ENCODE data around the gene FBXL20. TPM values are rescaled to one million over a fixed set of nuclear protein-coding genes. Genes with fewer than 3 reads are reported as not detected.

The FBXL20 gene
- total RNA-seq, 1 experiment from 2014 or later = 20.2 TPM

DNA sequence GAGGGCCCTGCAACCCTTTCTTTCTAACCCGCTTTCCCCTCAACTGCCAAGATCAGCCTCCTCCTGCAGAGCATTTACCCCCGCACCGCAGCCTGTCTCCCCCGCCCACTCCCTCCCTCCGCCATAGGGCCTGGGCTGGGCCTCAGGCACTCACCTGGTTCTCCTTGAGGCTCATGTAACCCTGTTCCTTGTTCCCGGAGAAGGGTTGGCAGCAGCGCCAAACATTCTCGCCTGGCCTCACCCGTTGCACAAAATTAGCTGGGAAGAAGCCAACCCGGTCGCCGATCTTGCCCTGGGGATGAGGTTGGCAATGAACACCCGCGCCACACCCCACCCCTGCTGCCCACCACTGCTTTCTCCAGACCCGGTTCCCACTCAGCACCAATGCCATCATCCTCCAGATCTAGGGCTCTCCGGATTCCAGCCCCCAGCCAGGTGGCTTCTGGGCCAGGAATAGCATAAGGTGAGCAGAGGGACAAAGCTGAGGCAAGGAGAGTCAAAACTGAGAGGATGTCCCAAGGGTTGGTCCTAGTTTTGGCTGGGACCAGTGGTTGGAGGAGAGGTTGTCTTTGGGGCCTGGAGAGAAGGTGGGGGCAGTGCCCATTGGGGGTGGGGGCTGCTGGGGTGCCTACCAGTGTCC, 188.5 kb downstream of the FBXL20 start:
- no TSS peak for BruUV-seq (replicated peaks)
- Histone ChIP-seq H3K27me3 (ENCODE audit: insufficient read depth, low read depth) (no peaks in the 10 kb centered on the region), H4K20me1 (ENCODE audit: insufficient read depth) (no peaks in the 10 kb centered on the region), H3F3A (ENCODE audit: insufficient read depth, low read depth) (peaks cover 13% of the 10 kb centered on the region; the same call in 1 of the 2 replicates), H3K9me2 (ENCODE audit: insufficient read depth) (no peaks in the 10 kb centered on the region), H2AFZ (no peak overlapping the region), H3K27ac (no peak overlapping the region), H3K9me3 (ENCODE audit: insufficient read depth, low read depth) (no peaks in the 10 kb centered on the region), H3K4me3 (no peak overlapping the region), H3K79me2 (ENCODE audit: low read depth) (no peaks in the 10 kb centered on the region), H3K36me3 (ENCODE audit: low read depth) (no peaks in the 10 kb centered on the region), H3K4me1 (replicated peaks; ENCODE audit: insufficient read depth) (no peaks in the 10 kb centered on the region), H3K4me2 (no peak overlapping the region)
- intact Hi-C loops (cut with micrococcal nuclease; ENCODE audit: unreplicated experiment) = no loop called here
- no peak for DNase-seq
- no peak for TF ChIP-seq EZH2 (IDR thresholded peaks at IDR 0.05; ENCODE audit: low read depth)
- TF ChIP-seq, protein P1, sequence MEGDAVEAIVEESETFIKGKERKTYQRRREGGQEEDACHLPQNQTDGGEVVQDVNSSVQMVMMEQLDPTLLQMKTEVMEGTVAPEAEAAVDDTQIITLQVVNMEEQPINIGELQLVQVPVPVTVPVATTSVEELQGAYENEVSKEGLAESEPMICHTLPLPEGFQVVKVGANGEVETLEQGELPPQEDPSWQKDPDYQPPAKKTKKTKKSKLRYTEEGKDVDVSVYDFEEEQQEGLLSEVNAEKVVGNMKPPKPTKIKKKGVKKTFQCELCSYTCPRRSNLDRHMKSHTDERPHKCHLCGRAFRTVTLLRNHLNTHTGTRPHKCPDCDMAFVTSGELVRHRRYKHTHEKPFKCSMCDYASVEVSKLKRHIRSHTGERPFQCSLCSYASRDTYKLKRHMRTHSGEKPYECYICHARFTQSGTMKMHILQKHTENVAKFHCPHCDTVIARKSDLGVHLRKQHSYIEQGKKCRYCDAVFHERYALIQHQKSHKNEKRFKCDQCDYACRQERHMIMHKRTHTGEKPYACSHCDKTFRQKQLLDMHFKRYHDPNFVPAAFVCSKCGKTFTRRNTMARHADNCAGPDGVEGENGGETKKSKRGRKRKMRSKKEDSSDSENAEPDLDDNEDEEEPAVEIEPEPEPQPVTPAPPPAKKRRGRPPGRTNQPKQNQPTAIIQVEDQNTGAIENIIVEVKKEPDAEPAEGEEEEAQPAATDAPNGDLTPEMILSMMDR (conservative IDR thresholded peaks at IDR 0.05) = no peak
- POLR2A ChIA-PET (ENCODE audit: unreplicated experiment) = interaction anchor here (0.5 kb wide), 1 partner anchor 14 kb away, joined by 4 read pairs; no protein-coding TSS in a partner anchor
- CTCF ChIA-PET = interaction anchor here (0.7 kb wide), 1 partner anchor 1221 kb away, joined by 3 read pairs; no protein-coding TSS in a partner anchor

DNA sequence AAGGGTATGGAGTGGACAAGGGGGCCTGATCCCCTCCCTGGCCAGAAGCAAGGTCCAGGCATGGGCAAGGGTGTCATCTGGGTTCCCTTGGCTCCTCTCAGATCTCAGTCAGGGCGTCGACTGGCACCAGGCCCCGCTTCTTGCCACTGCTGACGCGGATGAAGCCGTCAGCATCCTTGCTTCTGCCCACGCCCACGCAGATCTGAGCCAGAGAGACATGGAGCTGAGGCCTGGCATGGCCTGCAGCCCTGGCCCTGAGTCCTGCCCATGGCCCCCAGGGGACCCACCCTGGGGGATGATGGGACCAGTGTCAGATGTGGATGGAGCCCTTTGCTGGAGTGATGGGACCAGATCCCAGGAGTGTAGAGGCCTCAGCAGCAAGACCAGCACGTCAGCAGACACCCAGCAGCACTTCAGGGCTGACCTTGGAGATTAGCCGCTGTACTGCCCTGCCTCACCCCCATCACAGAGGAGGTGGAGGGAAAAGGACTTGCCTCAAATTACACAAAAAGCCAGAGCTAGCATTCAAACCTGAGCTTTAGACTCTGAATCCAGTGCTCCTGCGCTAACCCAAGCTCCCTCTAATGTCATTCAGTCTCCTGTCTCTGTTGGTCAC, 189.1 kb downstream of the FBXL20 start:
- Histone ChIP-seq H3K4me1 (replicated peaks; ENCODE audit: insufficient read depth) (no peaks in the 10 kb centered on the region), H3K9me3 (ENCODE audit: insufficient read depth, low read depth) (no peaks in the 10 kb centered on the region), H3K27me3 (ENCODE audit: insufficient read depth, low read depth) (no peaks in the 10 kb centered on the region), H3K27ac (no peak overlapping the region), H3K36me3 (ENCODE audit: low read depth) (no peaks in the 10 kb centered on the region), H2AFZ (no peak overlapping the region), H3K4me3 (no peak overlapping the region), H3K4me2 (no peak overlapping the region), H3K9me2 (ENCODE audit: insufficient read depth) (no peaks in the 10 kb centered on the region), H3K79me2 (ENCODE audit: low read depth) (no peaks in the 10 kb centered on the region), H3F3A (ENCODE audit: insufficient read depth, low read depth) (peaks cover 13% of the 10 kb centered on the region; the same call in 1 of the 2 replicates), H4K20me1 (ENCODE audit: insufficient read depth) (no peaks in the 10 kb centered on the region)
- no TSS peak for BruUV-seq (replicated peaks)
- no peak for TF ChIP-seq EZH2 (IDR thresholded peaks at IDR 0.05; ENCODE audit: low read depth)
- TF ChIP-seq, protein P1 (conservative IDR thresholded peaks at IDR 0.05) = no peak
- DNase-seq = no peak
- intact Hi-C loops (cut with micrococcal nuclease; ENCODE audit: unreplicated experiment) = no loop called here
- CTCF ChIA-PET = no interaction called here
- POLR2A ChIA-PET (ENCODE audit: unreplicated experiment) = no interaction called here

DNA sequence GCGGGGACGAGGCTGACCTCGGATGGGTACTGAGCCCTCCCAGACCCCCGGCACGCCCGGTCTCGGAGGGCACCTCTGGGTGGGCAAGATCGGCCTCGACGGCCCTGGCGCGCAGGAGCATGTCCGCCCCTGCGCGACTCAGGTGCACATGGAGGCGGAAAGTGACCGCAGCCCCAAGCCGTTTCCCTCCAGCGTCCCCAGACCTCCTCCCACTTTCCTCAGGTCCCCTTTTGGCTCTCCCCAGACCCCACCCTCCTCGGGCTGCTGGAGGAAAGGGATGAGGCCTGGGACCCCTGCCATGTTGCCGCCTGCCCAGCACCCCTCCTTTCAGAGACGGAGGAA, 191.4 kb downstream of the FBXL20 start:
- peaks cover 3% of the 10 kb centered on the region for H4K20me1 ChIP-seq (ENCODE audit: insufficient read depth)
- H3K4me2 ChIP-seq = no peak overlapping the region
- H3K36me3 ChIP-seq (ENCODE audit: low read depth) = no peaks in the 10 kb centered on the region
- H3K27me3 ChIP-seq (ENCODE audit: insufficient read depth, low read depth) = no peaks in the 10 kb centered on the region
- no peaks in the 10 kb centered on the region for H3K9me3 ChIP-seq (ENCODE audit: insufficient read depth, low read depth)
- CTCF ChIA-PET = no interaction called here
- peaks cover 30% of the 10 kb centered on the region for H3F3A ChIP-seq (ENCODE audit: insufficient read depth, low read depth)
- TF ChIP-seq EZH2 (IDR thresholded peaks at IDR 0.05; ENCODE audit: low read depth) = no peak
- TF ChIP-seq, protein P1 (conservative IDR thresholded peaks at IDR 0.05) = no peak
- no TSS peak for BruUV-seq (replicated peaks)
- intact Hi-C loops (cut with micrococcal nuclease; ENCODE audit: unreplicated experiment) = no loop called here
- H3K79me2 ChIP-seq (ENCODE audit: low read depth) = no peaks in the 10 kb centered on the region
- POLR2A ChIA-PET (ENCODE audit: unreplicated experiment) = no interaction called here
- no peak for DNase-seq
- H2AFZ ChIP-seq = no peak overlapping the region
- no peaks in the 10 kb centered on the region for H3K4me1 ChIP-seq (replicated peaks; ENCODE audit: insufficient read depth)
- no peaks in the 10 kb centered on the region for H3K9me2 ChIP-seq (ENCODE audit: insufficient read depth)
- no peak overlapping the region for H3K4me3 ChIP-seq
- no peak overlapping the region for H3K27ac ChIP-seq
